RCC 7860 (cell line): ENCODE data around the gene HOXD13.

ENCODE experiments used
- DNase-seq: peaks from one replicate; pipeline ENCODE4 v3.0.0-alpha.2; 2015; ENCODE audit warnings: low spot score
- FAIRE-seq: peaks from 2 replicates; lab custom pipeline; 2012; peaks lifted over from hg19 to GRCh38; lab: Jason Lieb, UNC

The HOXD13 gene

DNA sequence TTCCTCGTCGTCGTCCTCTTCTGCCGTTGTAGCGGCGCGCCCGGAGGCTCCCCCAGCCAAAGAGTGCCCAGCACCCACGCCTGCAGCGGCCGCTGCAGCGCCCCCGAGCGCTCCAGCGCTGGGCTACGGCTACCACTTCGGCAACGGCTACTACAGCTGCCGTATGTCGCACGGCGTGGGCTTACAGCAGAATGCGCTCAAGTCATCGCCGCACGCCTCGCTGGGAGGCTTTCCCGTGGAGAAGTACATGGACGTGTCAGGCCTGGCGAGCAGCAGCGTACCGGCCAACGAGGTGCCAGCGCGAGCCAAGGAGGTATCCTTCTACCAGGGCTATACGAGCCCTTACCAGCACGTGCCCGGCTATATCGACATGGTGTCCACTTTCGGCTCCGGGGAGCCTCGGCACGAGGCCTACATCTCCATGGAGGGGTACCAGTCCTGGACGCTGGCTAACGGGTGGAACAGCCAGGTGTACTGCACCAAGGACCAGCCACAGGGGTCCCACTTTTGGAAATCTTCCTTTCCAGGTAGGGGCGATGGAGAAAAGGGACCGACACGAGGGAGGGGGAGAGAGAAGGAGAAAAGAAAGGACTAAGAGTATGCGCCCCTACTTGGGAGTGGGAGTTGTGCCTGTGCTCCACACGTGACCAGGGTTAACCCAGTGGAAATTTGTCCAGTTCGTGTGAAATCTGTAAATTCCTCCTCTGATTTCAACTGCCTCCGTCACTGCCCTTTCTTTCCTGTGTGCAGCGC, 800 bp downstream of the HOXD13 start:
- DNase-seq (no peak), FAIRE-seq (no peak)

DNA sequence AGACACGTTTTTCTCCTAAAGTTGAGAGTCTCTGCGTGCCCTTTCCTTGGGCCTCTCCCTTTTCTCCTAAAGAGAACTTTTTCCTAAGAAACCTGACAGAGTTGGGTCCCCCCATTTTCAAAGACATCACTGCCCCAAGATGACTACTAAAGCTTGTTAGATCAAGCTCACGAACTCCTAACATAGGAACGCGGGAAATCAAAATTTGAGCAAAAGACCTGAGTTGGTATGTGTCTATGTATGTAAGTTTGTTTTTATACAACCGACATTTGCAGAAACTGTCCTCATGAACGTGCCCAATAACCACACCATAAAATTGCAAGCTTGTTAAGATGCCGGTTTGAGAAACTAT, 1.4 kb downstream of the HOXD13 start:
- DNase-seq (no peak), FAIRE-seq (no peak)

DNA sequence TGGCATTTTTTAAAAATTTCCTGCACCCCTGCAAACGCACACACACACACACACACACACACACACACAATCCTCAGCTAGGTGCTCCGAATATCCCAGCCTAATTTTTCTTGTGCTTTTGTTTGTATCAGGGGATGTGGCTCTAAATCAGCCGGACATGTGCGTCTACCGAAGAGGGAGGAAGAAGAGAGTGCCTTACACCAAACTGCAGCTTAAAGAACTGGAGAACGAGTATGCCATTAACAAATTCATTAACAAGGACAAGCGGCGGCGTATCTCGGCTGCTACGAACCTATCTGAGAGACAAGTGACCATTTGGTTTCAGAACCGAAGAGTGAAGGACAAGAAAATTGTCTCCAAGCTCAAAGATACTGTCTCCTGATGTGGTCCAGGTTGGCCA, 1.8 kb downstream of the HOXD13 start:
- DNase-seq (no peak), FAIRE-seq (no peak)

DNA sequence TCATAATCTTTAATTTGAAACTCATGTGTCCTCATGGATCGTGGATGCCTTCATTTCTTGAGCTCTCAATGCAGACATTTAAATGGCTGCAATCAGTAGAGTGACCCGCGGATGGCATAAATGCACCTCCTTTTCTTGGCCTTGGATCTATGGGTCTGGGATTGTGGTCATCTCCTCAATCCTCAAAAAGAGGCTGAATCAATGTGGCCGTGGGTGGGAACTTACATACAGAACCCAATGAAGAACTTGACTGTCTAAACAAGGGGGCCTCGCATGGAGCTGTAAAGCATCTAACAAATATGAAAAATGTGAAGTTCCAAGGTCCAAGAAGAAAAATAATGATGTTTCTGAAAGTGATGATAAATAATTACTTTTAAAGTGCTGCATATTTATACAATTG, 2.9 kb downstream of the HOXD13 start:
- no peak for FAIRE-seq
- DNase-seq = no peak

GRCh38 chr2:176096243-176096985, 3.9 kb downstream of the HOXD13 start:
- FAIRE-seq (no peak), DNase-seq (no peak)

GRCh38 chr2:176096986-176097819, 4.7 kb downstream of the HOXD13 start:
- DNase-seq (peak; percentile 74), FAIRE-seq (no peak)

- DNase-seq (no peak), FAIRE-seq (no peak)
These were observed 5.4 kb downstream of the HOXD13 start for GRCh38 chr2:176097820-176098365.

DNA sequence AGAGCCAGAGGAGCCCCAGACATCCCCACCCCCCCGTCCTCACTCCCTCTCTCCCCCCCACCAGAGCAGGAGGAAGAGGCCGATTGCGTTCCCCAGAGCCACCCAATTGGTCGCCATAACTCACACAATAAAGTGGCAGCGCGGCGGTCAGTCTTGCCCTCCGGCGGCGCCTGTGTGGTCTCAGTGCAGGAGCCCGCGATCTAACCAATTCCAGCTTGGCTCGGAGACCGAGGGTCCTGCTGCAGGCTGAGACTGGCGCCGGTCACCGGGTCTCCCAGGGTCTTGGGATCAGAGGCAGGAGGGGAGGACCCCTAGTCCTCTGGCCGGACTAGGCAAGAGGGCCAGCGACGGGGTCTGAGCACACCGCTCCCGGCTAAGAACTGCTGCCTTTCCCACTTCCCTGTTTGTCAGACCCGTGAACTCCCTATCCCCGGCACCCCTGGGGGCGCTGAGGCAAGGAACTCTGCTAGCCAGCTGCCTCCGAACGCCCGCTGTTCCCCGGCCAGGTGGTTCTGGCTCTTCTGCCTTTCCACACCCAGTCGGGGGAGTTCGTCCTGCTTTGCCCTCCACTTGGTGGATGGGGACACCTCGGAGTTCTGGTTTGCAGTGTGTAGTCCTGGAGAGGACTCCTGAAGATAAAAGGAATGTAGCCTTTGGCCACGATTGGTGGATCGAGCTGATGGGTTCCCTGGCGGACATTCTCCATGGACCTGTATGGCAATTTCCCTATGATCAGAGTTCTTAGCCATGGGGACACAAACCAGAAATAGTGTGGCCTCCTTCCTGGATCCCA, 6.0 kb downstream of the HOXD13 start:
- no peak for DNase-seq

GRCh38 chr2:176099159-176099727, 6.7 kb downstream of the HOXD13 start:
- FAIRE-seq = no peak
- no peak for DNase-seq

More for the DNA sequence above, 6.0 kb downstream of the HOXD13 start:
- FAIRE-seq = no peak

- no peak for FAIRE-seq
These were observed 7.4 kb downstream of the HOXD13 start, which contains the start of gene HOXD12 for GRCh38 chr2:176099728-176100546. HOXD12 (plus strand) TSS chr2:176099795; CDS start chr2:176099802, 7 bp downstream.

DNA sequence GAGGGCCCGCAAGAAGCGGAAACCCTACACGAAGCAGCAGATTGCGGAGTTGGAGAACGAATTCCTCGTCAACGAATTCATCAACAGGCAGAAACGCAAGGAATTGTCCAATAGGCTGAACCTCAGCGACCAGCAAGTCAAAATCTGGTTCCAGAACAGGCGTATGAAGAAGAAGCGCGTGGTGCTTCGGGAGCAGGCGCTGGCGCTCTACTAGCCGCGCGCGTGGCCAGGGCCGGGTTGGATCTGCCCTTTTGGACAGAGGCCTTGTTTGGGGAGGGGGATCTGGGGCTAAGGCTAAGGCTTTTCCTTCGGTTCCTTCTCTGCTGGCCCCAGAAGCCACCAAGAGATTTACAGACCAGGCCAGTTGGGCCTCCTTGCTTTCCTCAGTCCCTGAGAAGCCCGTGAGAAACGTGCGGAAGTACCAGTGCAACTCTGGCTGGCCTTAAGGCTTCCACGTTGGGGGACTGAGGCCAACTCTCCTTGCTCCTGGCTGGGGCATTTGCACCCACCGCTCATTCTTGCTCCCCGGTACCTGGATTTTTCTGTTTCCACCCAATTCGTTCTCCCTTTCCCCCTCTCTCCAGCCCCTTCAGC, 8.1 kb downstream of the HOXD13 start:
- DNase-seq (no peak), FAIRE-seq (no peak)

More at GRCh38 chr2:176099728-176100546, 7.4 kb downstream of the HOXD13 start, which contains the start of gene HOXD12:
- DNase-seq = no peak

GRCh38 chr2:176101216-176101830, 8.8 kb downstream of the HOXD13 start:
- no peak for DNase-seq
- no peak for FAIRE-seq

DNA sequence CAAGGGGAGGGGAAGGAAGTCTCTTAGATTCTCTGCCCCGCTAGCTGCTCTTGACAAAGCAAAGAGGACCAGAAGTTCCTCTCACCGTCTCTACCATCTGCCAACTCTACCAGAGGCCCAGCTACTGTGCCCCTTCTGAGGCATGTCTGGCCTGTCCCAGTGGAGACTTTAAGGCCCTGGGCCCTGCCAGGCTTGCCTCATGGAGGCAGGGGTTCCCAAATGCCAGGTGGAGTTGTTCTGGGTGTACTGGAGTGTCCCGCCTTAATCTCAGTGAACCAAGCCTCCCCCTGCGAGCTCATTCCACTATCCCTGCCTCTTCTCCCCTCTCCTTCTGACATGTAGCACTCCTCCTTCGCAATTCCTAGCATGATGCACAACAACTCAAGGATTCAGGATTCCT, 9.3 kb downstream of the HOXD13 start:
- FAIRE-seq = no peak
- no peak for DNase-seq

DNA sequence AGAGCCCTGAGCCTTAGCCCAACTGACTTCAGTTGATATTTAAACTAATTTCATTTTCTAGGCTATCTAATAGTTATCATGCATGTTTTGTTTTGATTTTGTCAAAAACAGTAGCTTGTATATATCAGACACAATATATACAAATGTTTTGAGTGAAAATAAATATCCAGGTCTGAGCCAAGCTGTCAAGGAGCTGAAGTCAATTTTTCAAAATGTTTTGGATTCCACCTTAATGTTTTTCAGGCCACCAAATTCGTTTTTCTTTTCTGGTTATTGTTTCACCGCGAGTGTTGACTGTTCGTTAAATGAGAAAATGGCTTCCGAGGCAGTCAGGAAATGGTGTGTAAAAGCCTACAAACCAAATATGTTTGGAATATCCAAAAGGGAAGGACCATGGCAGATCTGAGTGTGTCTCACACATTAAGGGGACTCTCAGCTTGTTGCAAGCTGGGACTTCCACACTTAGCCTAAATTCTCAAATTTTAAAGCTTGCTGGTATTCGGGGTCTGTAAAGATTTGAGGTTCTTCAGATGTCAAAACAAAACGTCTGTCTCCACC, 9.9 kb downstream of the HOXD13 start:
- FAIRE-seq (no peak), DNase-seq (no peak)

DNA sequence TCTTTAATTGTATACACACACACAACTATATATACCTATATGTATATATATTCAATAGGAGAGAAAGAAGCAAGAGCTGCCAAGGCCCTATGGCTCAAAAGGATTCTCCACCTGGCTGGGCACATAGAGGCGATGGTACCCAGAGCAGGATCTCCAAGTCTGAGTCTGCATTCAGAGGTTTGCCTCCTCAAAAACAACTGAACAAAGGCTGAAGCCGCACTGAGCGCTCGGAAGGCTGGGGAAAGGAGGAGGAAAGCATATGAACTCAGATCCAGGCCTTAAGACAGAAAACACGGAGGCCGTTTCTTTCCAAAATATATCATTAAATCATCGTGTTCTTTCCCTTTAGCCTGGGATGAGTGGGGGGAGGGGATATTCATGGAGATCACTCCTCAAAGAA, 10.7 kb downstream of the HOXD13 start:
- FAIRE-seq = no peak
- DNase-seq = no peak

DNA sequence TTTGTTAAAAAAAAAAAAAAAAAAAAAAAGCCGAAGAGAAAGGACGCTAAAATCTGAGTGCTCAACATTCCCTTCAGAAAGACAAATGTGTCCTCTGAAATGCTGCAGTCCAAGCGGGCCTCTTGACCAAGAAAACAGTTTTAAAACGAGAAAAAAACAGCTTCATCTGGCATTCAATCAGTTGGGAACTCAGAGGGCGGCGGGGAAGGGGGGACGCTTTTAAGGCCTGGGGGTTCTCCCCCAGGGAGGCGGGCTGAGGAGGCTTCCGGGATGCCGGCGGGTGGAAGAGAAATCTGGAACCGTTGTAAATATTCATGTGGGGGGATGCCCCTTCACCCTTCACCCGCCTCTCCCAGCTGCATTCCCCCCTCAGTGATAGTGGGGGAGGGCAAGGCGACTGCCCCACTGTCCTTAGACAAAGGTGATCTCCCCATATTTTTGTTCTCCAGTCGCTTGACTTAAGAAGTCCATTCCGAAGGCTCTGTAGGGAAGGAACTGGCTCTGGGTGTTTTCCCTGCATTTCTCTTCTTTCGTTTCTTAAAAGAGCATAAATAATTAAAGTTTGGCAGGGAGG, 11.3 kb downstream of the HOXD13 start:
- DNase-seq (no peak), FAIRE-seq (no peak)

- FAIRE-seq (peak; percentile 90), DNase-seq (peak; percentile 90)
These were observed 12.0 kb downstream of the HOXD13 start for GRCh38 chr2:176104316-176105077.
